Motor neuron (in vitro differentiated cells): Measurements from ENCODE around the gene PDLIM1. TPM values are rescaled to one million over a fixed set of nuclear protein-coding genes. Genes with fewer than 3 reads are reported as not detected.

Source experiments
- ATAC-seq, 8 experiments: fragments of 200-7000 bp; cut with Tn5 transposase; replicated peaks in 6 of 8; 2 replicates each; pipeline ENCODE4 v1.8.0; 2021; ENCODE audit warnings: mild to moderate bottlenecking in 8 of 8, moderate library complexity in 8 of 8
- H3K27ac ChIP-seq, 2 donors: fragments of 250-450 bp; sonication (Bioruptor Pico); 2 replicates each; pipeline ENCODE4 v1.9.0; 2021; ENCODE audit warnings: antibody characterized with exemption in 2 of 2, mild to moderate bottlenecking in 2 of 2, moderate library complexity in 1 of 2
- H3K4me1 ChIP-seq, 2 donors: fragments of 250-450 bp; sonication (Bioruptor Pico); replicated peaks in 1 of 2; 2 replicates each; pipeline ENCODE4 v1.6.1; 2021; ENCODE audit warnings: antibody characterized with exemption in 2 of 2, mild to moderate bottlenecking in 2 of 2, moderate library complexity in 1 of 2
- H3K4me3 ChIP-seq, 5 donors: fragments of 250-450 bp; sonication (Bioruptor Pico); 2 replicates each; pipeline ENCODE4 v1.9.0; 2021; ENCODE audit warnings: antibody characterized with exemption in 5 of 5, mild to moderate bottlenecking in 5 of 5, moderate library complexity in 4 of 5
- WGBS, 10 experiments: fragments of 450-650 bp; shearing (Covaris generic); methylation state at CpG; one replicate each; pipeline ENCODE4 v1.0.0; 2022; 5-methylcytosine and 5-hydroxymethylcytosine counted together
- in situ Hi-C, 9 experiments: fragments of 400-800 bp; cut with MboI; loops; one replicate each; pipeline ENCODE4 v1.15.0; 2021; ENCODE audit warnings: low sequenced_read_pairs in 9 of 9, low pct_unique_long_range_greater_than_20kb in 2 of 9; ENCODE audit not compliant: unreplicated experiment in 9 of 9
- total RNA-seq, 8 experiments: library from RNA; unstranded; fragments of 300-600 nt; gene quantifications; 2 replicates each; pipeline versions ENCODE4 v1.2.3 to v1.2.4, GENCODE V29; 2022

The PDLIM1 gene
- total RNA-seq, 8 experiments from 2014 or later, result 2.7 to 106 (median 27.6) TPM

DNA sequence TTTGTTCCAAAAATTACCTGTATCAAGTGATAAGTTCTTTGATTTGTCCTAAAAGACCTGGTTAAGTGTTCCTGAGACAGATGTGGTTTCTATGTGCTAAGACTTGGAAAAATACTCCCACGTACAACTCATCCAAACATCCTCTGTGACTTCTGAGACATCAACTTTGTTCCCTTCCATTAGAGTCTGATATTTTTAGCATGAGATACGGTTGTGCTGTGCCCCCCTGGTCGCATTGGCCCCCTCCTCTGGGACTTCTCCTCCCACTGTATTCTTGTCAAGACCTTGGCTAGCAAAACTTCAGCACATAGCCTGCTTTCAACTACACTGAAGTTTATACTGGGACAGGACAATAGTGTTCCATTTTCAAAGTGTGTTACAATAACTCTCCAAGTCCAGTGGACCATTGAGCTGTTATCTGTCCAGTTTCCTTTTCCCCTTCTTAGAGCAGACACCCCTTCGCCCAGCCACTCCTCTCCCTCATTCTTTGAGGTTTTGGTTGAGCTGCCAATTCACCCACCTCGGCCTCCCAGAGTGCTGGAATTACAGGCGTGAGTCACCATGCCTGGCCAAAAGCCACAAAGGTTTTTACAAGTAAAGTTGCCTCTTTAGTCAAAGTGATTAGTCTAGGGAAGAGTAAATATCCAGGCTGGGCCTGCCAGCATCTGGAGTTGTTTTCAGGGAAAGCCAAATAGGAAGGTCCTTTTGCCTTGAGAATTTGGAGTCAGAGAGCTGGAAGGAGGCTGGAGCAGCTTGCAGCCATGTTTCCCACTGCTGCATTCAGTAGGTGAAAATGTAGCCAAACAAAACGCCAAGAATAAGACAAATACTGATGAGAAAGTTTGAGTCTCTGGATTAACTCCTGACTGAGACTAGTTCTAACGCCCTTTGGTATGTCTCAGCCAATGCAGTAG, 17.8 kb upstream of the PDLIM1 start:
- Histone ChIP-seq H3K27ac (no peak overlapping the region), H3K4me3 (no peak overlapping the region), H3K4me1 (no peaks in the 10 kb centered on the region)
- in situ Hi-C loops, result no loop called here
- WGBS, 10 experiments, result 8 to 100% (median 73%) methylated on average over 1 to 8 of the region's 8 CpGs
- peak in 3 of 8 experiments; percentile 84 to 93 (median 93) for ATAC-seq

GRCh38 chr10:95306851-95307250, 16.0 kb upstream of the PDLIM1 start:
- H3K4me3 ChIP-seq, result no peak overlapping the region
- H3K27ac ChIP-seq, result no peak overlapping the region
- whole genome bisulfite sequencing, 10 experiments, result 71 to 100% (median 86%) methylated on average over 1 of the region's 1 CpG; no CpG with 5 or more reads in 5 of the 10 experiments
- H3K4me1 ChIP-seq, result no peaks in the 10 kb centered on the region
- in situ Hi-C loops, result no loop called here
- ATAC-seq, result no peak

- no peak for ATAC-seq
- Histone ChIP-seq H3K4me3 (no peak overlapping the region), H3K4me1 (no peaks in the 10 kb centered on the region), H3K27ac (no peak overlapping the region)
- in situ Hi-C loops, result no loop called here
- WGBS, 10 experiments, result 46 to 77% (median 73%) methylated on average over 2 to 3 of the region's 3 CpGs; no CpG with 5 or more reads in 5 of the 10 experiments
Observed at GRCh38 chr10:95306318-95306650, 15.5 kb upstream of the PDLIM1 start.

GRCh38 chr10:95305606-95306317, 15.0 kb upstream of the PDLIM1 start:
- no peak for ATAC-seq
- 60 to 100% (median 87%) methylated on average over 1 to 10 of the region's 10 CpGs for WGBS, 10 experiments
- Histone ChIP-seq H3K27ac (no peak overlapping the region), H3K4me1 (no peaks in the 10 kb centered on the region), H3K4me3 (no peak overlapping the region)
- in situ Hi-C loops, result no loop called here

GRCh38 chr10:95304976-95305375, 14.2 kb upstream of the PDLIM1 start:
- no peak for ATAC-seq
- in situ Hi-C loops, result no loop called here
- H3K4me3 ChIP-seq, result no peak overlapping the region
- no peaks in the 10 kb centered on the region for H3K4me1 ChIP-seq
- no peak overlapping the region for H3K27ac ChIP-seq
- 57 to 100% (median 78%) methylated on average over 1 to 2 of the region's 2 CpGs; no CpG with 5 or more reads in 3 of the 10 experiments for WGBS, 10 experiments

GRCh38 chr10:95304463-95304862, 13.7 kb upstream of the PDLIM1 start:
- WGBS, 10 experiments, result 13 to 80% (median 32%) methylated on average over 1 to 4 of the region's 4 CpGs; no CpG with 5 or more reads in 2 of the 10 experiments
- Histone ChIP-seq H3K27ac (no peak overlapping the region), H3K4me1 (no peaks in the 10 kb centered on the region), H3K4me3 (no peak overlapping the region)
- in situ Hi-C loops, result no loop called here
- ATAC-seq, result no peak

- no peak for ATAC-seq
- Histone ChIP-seq H3K27ac (no peak overlapping the region), H3K4me3 (no peak overlapping the region), H3K4me1 (no peaks in the 10 kb centered on the region)
- in situ Hi-C loops, result no loop called here
- 83 to 100% (median 100%) methylated on average over 1 of the region's 1 CpG; no CpG with 5 or more reads in 3 of the 10 experiments for WGBS, 10 experiments
Observed at GRCh38 chr10:95303950-95304349, 13.1 kb upstream of the PDLIM1 start.

DNA sequence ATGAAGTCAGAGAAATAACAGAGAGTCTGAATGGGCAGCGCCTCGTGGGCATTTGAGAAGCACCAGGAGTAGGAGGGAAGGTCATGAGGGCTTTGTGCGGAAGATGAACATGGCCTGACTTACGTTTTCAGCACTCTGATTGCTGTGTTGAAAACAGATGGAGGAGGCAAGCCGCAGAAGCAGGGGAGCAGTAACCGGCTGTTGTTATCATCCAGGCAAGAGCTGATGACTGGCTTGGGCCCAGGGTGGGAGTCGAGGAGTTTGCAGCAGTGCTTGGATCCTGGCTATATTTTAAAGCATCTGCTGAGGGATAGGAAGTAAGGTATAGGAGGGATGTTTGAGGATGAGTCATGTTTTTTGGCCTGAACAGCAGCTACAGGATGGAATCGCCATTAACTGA, 12.7 kb upstream of the PDLIM1 start:
- no peak for ATAC-seq
- Histone ChIP-seq H3K4me1 (no peaks in the 10 kb centered on the region), H3K27ac (no peak overlapping the region), H3K4me3 (no peak overlapping the region)
- in situ Hi-C loops, result no loop called here
- 39 to 100% (median 86%) methylated on average over 1 to 8 of the region's 8 CpGs; no CpG with 5 or more reads in 1 of the 10 experiments for WGBS, 10 experiments

GRCh38 chr10:95300022-95300539, 9.3 kb upstream of the PDLIM1 start:
- H3K27ac ChIP-seq, result no peak overlapping the region
- in situ Hi-C loops, result no loop called here
- H3K4me3 ChIP-seq, result no peak overlapping the region
- WGBS, 10 experiments, result 60 to 100% (median 91%) methylated on average over 1 to 3 of the region's 3 CpGs; no CpG with 5 or more reads in 4 of the 10 experiments
- peaks cover 0 to 3% of the 10 kb centered on the region in 2 donors for H3K4me1 ChIP-seq
- ATAC-seq, result no peak

- Histone ChIP-seq H3K27ac (no peak overlapping the region), H3K4me1 (peaks cover 3 to 6% of the 10 kb centered on the region in 2 donors), H3K4me3 (no peak overlapping the region)
- in situ Hi-C loops, result no loop called here
- ATAC-seq, result peak in 5 of 8 experiments; percentile 38 to 82 (median 78)
- WGBS, 10 experiments, result 40 to 90% (median 83%) methylated on average over 1 to 3 of the region's 3 CpGs; no CpG with 5 or more reads in 7 of the 10 experiments
Observed at GRCh38 chr10:95297402-95297801, 6.6 kb upstream of the PDLIM1 start.

GRCh38 chr10:95296764-95297163, 6.0 kb upstream of the PDLIM1 start:
- no peak overlapping the region for H3K27ac ChIP-seq
- whole genome bisulfite sequencing, 10 experiments, result 91 to 100% (median 92%) methylated on average over 1 to 4 of the region's 4 CpGs; no CpG with 5 or more reads in 6 of the 10 experiments
- ATAC-seq, result no peak
- no peak overlapping the region for H3K4me3 ChIP-seq
- in situ Hi-C loops, result no loop called here
- H3K4me1 ChIP-seq, result peaks cover 3 to 6% of the 10 kb centered on the region in 2 donors

GRCh38 chr10:95295031-95295755, 4.4 kb upstream of the PDLIM1 start:
- WGBS, 10 experiments, result 7 to 67% (median 22%) methylated on average over 3 to 15 of the region's 39 CpGs; no CpG with 5 or more reads in 5 of the 10 experiments
- in situ Hi-C loops, result no loop called here
- H3K27ac ChIP-seq, result no peak overlapping the region
- H3K4me1 ChIP-seq, result peaks cover 3 to 6% of the 10 kb centered on the region in 2 donors
- peak in 3 of 8 experiments; percentile 15 to 43 (median 29) for ATAC-seq
- H3K4me3 ChIP-seq, result no peak overlapping the region
